GM23248 (cell line): ENCODE data around the gene FER.

ENCODE experiments used
- EZH2 ChIP-seq: fragments of 200-600 bp; sonication (generic); IDR thresholded peaks from 2 replicates; pipeline ENCODE4 v1.6.1; 2018; ENCODE audit warnings: antibody characterized with exemption, mild to moderate bottlenecking; ENCODE audit not compliant: insufficient read depth, poor library complexity, severe bottlenecking
- EZH2phosphoT487 ChIP-seq: fragments of 200-600 bp; sonication (generic); IDR thresholded peaks from 2 replicates; pipeline ENCODE4 v1.6.1; 2018; ENCODE audit warnings: antibody characterized with exemption, moderate library complexity, mild to moderate bottlenecking, low read depth; ENCODE audit not compliant: insufficient read depth

- TF ChIP-seq EZH2 = no peak
- TF ChIP-seq EZH2phosphoT487 = no peak
These were observed 429.5 kb downstream of the FER start for GRCh38 chr5:109177227-109177626.
